Myocyte (in vitro differentiated cells): ENCODE results near the gene ZBTB7C. TPM values are rescaled to one million over a fixed set of nuclear protein-coding genes. Genes with fewer than 3 reads are reported as not detected.

Experiments
- DNase-seq: peaks from one replicate; pipeline ENCODE4 v3.0.0-alpha.2; 2012; ENCODE audit warnings: low read depth
- total RNA-seq: library from RNA; depleted of rRNA; stranded (reverse); fragments of >200 nt; gene quantifications from 2 replicates; pipeline ENCODE4 v1.2.3, GENCODE V29; 2014

Gene ZBTB7C
- total RNA-seq, 1 donor from 2014 or later: 16.4 TPM

- no peak for DNase-seq
Measured at GRCh38 chr18:48418539-48419276, 9.5 kb upstream of the ZBTB7C start.

GRCh38 chr18:48417985-48418384 is 8.8 kb upstream of the ZBTB7C start:
- no peak for DNase-seq

- DNase-seq: no peak
Measured at GRCh38 chr18:48413342-48413741, 4.2 kb upstream of the ZBTB7C start.

- peak; percentile 62 for DNase-seq
Measured at GRCh38 chr18:48412339-48412929, 3.3 kb upstream of the ZBTB7C start.

- DNase-seq: peak; percentile 94
Measured at GRCh38 chr18:48410095-48410920, 1.1 kb upstream of the ZBTB7C start.

GRCh38 chr18:48409591-48410094 is 460 bp upstream of the ZBTB7C start:
- peak; percentile 77 for DNase-seq

- DNase-seq: no peak
Measured at GRCh38 chr18:48408111-48408726, 964 bp downstream of the ZBTB7C start.

- DNase-seq: no peak
Measured at GRCh38 chr18:48407358-48407757, 1.8 kb downstream of the ZBTB7C start.

GRCh38 chr18:48405978-48406377 is 3.2 kb downstream of the ZBTB7C start:
- DNase-seq: peak; percentile 87

- DNase-seq: peak; percentile 94
Measured at GRCh38 chr18:48404716-48405507, 4.3 kb downstream of the ZBTB7C start.

GRCh38 chr18:48402953-48403352 is 6.2 kb downstream of the ZBTB7C start:
- peak; percentile 85 for DNase-seq

- peak; percentile 73 for DNase-seq
Measured at GRCh38 chr18:48399303-48400075, 9.7 kb downstream of the ZBTB7C start.

- no peak for DNase-seq
Measured at GRCh38 chr18:48398074-48398473, 11.1 kb downstream of the ZBTB7C start.

- no peak for DNase-seq
Measured at GRCh38 chr18:48397021-48397420, 12.2 kb downstream of the ZBTB7C start.

- DNase-seq: peak; percentile 54
Measured at GRCh38 chr18:48396561-48396960, 12.6 kb downstream of the ZBTB7C start.

- DNase-seq: no peak
Measured at GRCh38 chr18:48395646-48396045, 13.5 kb downstream of the ZBTB7C start.

- DNase-seq: no peak
Measured at GRCh38 chr18:48394176-48394575, 15.0 kb downstream of the ZBTB7C start.

GRCh38 chr18:48393776-48394175 is 15.4 kb downstream of the ZBTB7C start:
- no peak for DNase-seq

GRCh38 chr18:48393170-48393569 is 16.0 kb downstream of the ZBTB7C start:
- DNase-seq: no peak

GRCh38 chr18:48392268-48392667 is 16.9 kb downstream of the ZBTB7C start:
- peak; percentile 41 for DNase-seq
